B cell (primary cell): ENCODE measurements around the gene KCNJ10.

ENCODE experiments used
- CTCF ChIP-seq: fragments of 200-600 bp; IDR thresholded peaks from one replicate; pipeline ENCODE4 v1.8.0; 2022; ENCODE audit warnings: antibody characterized with exemption, mild to moderate bottlenecking
- EZH2 ChIP-seq: IDR thresholded peaks from 2 replicates; pipeline ENCODE4 v1.6.1; 2012; ENCODE audit warnings: borderline replicate concordance, low read depth, mild to moderate bottlenecking, moderate library complexity, low read length; ENCODE audit not compliant: insufficient read depth, poor library complexity, severe bottlenecking

- TF ChIP-seq CTCF (no peak), EZH2 (no peak)
Measured at GRCh38 chr1:159959451-159959850, 110.5 kb downstream of the KCNJ10 start.
